Urinary bladder (tissue), 4 donors: Measurements from ENCODE around the gene MIOS. TPM values are rescaled to one million over a fixed set of nuclear protein-coding genes. Genes with fewer than 3 reads are reported as not detected.

ENCODE experiments used
- DNase-seq: peaks from one replicate; pipeline ENCODE4 v3.0.0-alpha.2; 2015; ENCODE audit errors: extremely low spot score
- H3K27ac ChIP-seq: one replicate; pipeline ENCODE4 v1.5.1; 2013; ENCODE audit warnings: low read depth, mild to moderate bottlenecking, moderate library complexity
- H3K36me3 ChIP-seq: one replicate; pipeline ENCODE4 v1.6.1; 2013; ENCODE audit warnings: mild to moderate bottlenecking, moderate library complexity; ENCODE audit not compliant: insufficient read depth
- H3K4me1 ChIP-seq: one replicate; pipeline ENCODE4 v1.6.1; 2013; ENCODE audit warnings: mild to moderate bottlenecking, moderate library complexity; ENCODE audit not compliant: insufficient read depth
- H3K4me3 ChIP-seq: one replicate; pipeline ENCODE4 v1.5.1; 2013; ENCODE audit warnings: low read depth, low read length
- WGBS: extraction: QIAGEN DNeasy Blood & Tissue Kit; methylation state at CpG from one replicate; pipeline ENCODE4 v1.1.7; 2013; 5-methylcytosine and 5-hydroxymethylcytosine counted together
- polyA plus RNA-seq: library from polyadenylated mRNA; stranded (reverse); fragments of 200-250 nt; gene quantifications from one replicate; pipeline ENCODE4 v1.2.3, GENCODE V29; 2013
- total RNA-seq: library from RNA; depleted of rRNA; stranded (reverse); fragments of >200 nt; gene quantifications from one replicate; pipeline ENCODE4 v1.2.3, GENCODE V29; 2014
- donor health status: healthy with polysubstance abuse.
- donor health status: healthy.

Gene MIOS
- total RNA-seq (66.3 TPM), polyA plus RNA-seq (18.0 TPM)

DNA sequence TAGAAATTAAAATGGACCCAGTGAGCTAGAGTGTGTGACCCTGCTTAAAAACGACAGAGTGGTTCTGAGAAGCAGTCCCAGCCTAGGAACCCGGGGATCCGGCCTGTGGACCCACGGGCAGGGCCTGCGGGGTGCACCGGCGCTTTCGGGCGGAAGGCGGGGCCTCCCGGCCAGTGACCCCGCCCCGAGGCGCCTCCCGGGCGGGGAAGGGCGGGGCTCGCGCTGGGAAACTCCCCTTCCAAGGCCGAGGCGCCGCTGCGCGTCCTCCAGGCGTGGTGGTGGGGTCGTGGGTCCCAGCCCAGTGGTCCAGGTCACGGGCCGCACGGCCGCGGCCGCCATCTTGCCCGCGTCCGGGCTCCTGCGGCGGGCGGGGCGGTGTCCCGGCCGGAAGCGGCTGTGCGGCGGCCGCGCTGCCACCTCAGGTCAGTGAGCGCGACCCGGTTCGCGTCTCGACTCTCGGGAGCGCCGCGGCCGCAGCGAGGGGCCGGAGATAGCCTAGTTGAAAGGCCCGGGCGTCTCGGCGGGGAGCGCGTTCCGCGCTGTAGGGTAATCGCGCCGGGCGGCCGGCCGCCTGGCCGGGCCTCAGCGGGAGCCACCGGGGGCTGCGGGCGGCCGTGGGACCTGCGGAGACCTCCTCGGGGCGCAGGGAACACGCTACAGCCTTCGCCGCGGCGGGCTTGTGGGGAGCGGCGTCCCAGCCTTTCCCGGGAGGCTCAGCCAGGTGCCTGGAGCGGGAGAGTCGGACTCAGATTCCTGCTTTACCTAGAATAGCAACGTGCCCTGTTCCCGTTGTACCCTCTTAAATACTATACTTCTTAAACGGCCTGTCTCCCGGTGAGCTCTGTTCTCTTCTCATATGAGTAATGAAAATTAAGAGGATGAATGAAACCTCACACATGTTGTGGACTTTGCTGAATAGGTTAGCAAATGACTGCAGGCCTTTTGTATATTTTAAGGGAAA is at the start of gene MIOS:
Gene MIOS (plus strand): TSS at position 234 of the 961 bp plus-strand sequence. CDS start 5,592 bp downstream, outside the sequence.
- Histone ChIP-seq H3K27ac (peak within 1 kb of the TSS; percentile 98), H3K36me3 (no peaks in the 10 kb centered on the region), H3K4me1 (no peaks in the 10 kb centered on the region), H3K4me3 (peak within 1 kb of the TSS; percentile 89)
- WGBS: under 1% methylated on average over 96 of the region's 96 CpGs
- DNase-seq: peak; percentile 37

DNA sequence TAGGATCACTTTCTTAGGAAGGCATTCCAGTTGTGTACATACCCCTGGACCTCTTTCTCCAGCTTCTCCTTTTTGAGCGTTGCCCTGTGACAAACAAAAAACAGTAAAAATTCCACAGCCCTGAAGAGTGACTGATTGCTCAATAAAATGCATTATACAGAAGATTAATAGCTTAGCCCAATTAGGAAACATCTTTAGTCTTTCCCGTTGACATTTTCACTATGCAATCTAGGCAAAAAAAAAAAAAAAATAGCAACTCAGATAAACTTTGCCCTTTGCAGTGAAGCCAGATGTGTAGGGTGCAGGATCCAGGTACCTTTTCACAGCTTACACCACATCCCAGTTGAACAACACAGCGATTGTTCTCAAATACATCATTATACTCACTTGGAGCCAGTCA is 48.9 kb upstream of the MIOS start:
- Histone ChIP-seq H3K36me3 (no peaks in the 10 kb centered on the region), H3K4me1 (no peaks in the 10 kb centered on the region)
- 22% methylated on average over 3 of the region's 3 CpGs for WGBS

DNA sequence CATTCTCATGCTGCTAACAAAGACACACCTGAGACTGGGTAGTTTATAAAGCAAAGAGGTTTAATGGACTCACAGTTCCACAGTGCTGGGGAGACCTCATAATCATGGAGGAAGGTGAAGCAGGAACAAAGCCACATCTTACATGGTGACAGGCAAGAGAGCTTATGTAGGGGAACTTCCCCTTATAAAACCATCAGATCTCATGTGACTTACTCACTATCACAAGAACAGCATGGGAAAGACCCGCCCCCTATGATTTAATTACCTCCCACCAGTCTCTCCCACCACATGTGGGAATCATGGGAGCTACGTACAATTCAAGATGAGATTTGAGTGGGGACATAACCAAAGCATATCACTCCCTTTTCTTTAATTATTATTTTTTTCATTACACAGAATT is 47.6 kb upstream of the MIOS start:
- no peak overlapping the region for H3K27ac ChIP-seq
- no peak overlapping the region for H3K4me3 ChIP-seq
- WGBS: 85% methylated on average over 2 of the region's 2 CpGs
- no peaks in the 10 kb centered on the region for H3K4me1 ChIP-seq
- no peak for DNase-seq
- no peaks in the 10 kb centered on the region for H3K36me3 ChIP-seq

More for the DNA sequence above, 48.9 kb upstream of the MIOS start:
- Histone ChIP-seq H3K27ac (no peak overlapping the region), H3K4me3 (no peak overlapping the region)
- no peak for DNase-seq

DNA sequence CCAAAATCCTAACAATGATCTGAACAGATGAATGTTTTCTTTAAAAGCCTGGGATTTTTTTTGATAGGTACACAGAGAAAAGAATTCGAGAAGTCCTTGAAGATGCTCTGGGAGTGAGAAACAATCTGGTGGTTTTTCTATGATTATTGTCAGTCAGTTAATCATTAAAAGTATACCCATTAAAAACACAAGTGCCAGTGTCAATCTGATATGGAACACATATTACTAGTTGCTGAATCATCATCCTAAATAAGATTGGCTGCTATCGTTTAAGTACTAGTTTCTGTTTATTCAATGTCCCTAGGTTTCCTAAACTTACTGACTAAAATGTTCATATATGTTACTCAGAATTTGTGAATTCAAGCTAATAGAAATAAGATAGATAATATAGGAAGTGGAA is 47.2 kb upstream of the MIOS start:
- H3K36me3 ChIP-seq: no peaks in the 10 kb centered on the region
- no peak overlapping the region for H3K4me3 ChIP-seq
- H3K4me1 ChIP-seq: no peaks in the 10 kb centered on the region
- DNase-seq: no peak
- 70% methylated on average over 2 of the region's 2 CpGs for WGBS
- no peak overlapping the region for H3K27ac ChIP-seq

DNA sequence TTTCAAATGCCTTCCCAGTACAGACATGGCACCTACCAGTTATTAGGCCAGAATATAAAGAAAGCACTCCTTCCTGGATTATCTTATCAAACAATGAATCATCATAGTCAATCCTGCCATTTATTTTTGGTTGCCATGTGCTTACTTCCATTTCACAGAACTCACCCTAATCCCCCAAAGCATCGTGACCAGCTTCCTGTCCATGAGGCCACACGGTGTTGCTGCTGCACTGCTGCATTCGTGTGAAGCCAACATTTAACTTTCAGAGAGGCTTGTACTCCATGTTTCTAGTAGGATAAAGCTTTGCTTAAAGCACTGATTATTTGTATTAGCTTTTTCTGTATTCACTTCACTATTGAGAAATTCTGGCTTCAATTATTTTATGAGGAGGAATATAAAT is 45.4 kb upstream of the MIOS start:
- no peak overlapping the region for H3K4me3 ChIP-seq
- no peaks in the 10 kb centered on the region for H3K4me1 ChIP-seq
- H3K36me3 ChIP-seq: no peaks in the 10 kb centered on the region
- no peak for DNase-seq
- WGBS: 30% methylated on average over 3 of the region's 3 CpGs
- H3K27ac ChIP-seq: no peak overlapping the region

DNA sequence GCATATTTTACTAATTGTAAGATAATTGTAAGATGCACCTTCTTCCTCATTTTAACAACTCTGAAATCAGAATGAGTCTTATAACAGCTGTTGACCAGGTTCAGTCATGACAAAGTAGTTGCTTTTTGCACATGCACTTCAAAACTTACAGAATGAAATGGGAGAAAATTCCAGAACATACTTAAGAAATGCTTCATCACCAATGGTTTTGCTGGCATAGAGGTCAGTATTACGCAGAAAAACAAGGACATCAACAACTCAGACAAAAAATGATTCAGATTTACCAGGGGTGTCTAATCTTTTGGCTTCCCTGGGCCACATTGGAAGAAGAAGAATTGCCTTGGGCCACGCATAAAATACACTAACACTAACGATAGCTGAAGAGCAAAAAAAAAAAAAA is 44.3 kb upstream of the MIOS start:
- H3K36me3 ChIP-seq: no peaks in the 10 kb centered on the region
- no peak overlapping the region for H3K27ac ChIP-seq
- 82% methylated on average over 3 of the region's 3 CpGs for WGBS
- no peak for DNase-seq
- H3K4me3 ChIP-seq: no peak overlapping the region
- H3K4me1 ChIP-seq: no peaks in the 10 kb centered on the region

DNA sequence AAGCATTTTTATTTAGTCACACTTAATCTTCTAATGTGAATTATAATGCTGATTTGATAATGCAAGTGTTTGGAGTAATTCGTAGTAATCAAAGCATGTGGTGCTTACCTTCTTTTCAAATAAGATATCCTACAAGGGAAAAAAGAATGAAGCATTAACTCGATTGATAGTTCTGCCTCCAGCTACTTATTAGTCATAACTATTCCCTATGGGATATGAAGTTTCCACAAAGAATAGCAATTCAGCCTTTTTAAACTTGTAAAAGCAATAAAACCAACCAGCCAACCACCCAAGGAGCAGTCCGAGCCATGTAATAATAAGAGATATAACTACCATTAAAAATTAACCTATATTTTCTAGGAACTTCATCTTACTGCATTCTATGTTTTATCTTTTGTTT is 42.6 kb upstream of the MIOS start:
- no peak overlapping the region for H3K27ac ChIP-seq
- whole genome bisulfite sequencing: 68% methylated on average over 3 of the region's 3 CpGs
- no peaks in the 10 kb centered on the region for H3K36me3 ChIP-seq
- H3K4me3 ChIP-seq: no peak overlapping the region
- no peak for DNase-seq
- no peaks in the 10 kb centered on the region for H3K4me1 ChIP-seq

DNA sequence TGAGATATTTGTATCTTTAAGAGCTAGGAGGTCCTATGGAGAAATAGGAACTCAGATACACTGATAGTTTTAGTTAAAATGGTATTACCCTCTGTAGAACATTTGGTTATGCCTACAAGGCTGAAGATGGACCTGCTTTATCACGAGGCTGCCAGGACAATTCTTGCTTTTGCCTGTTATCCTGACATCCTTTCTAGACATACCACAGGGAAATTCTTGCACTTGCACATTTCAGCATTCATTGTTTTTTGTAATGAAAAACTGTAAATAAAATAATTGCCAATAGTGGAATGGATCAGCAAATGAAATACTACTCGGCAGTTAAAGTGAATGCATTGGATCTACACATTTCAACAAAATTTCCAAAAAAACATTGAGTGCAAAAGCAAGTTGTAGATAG is 40.7 kb upstream of the MIOS start:
- no peaks in the 10 kb centered on the region for H3K4me1 ChIP-seq
- 95% methylated on average over 2 of the region's 2 CpGs for WGBS
- H3K4me3 ChIP-seq: no peak overlapping the region
- no peak overlapping the region for H3K27ac ChIP-seq
- no peak for DNase-seq
- no peaks in the 10 kb centered on the region for H3K36me3 ChIP-seq

DNA sequence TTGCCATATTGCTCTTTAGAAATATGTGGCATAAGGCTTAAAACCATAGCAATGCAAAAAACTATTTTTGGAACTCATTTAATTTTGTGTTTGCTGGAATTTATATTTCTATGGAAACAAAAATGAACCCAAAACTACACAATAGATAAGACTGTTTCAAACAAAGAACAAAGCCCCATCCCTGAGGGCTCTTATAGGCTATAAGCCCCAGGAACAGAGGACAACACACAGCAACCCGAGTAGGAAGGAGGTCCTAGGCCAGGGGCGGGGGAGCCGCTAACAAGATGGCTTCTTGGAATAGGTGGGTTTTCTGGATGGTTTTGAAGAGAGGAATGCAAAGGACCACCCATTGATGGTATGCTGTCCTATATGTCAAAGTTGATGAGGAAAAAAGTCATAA is 39.6 kb upstream of the MIOS start:
- DNase-seq: no peak
- Histone ChIP-seq H3K4me1 (no peaks in the 10 kb centered on the region), H3K36me3 (no peaks in the 10 kb centered on the region), H3K27ac (no peak overlapping the region), H3K4me3 (no peak overlapping the region)
- WGBS: 82% methylated on average over 3 of the region's 3 CpGs

DNA sequence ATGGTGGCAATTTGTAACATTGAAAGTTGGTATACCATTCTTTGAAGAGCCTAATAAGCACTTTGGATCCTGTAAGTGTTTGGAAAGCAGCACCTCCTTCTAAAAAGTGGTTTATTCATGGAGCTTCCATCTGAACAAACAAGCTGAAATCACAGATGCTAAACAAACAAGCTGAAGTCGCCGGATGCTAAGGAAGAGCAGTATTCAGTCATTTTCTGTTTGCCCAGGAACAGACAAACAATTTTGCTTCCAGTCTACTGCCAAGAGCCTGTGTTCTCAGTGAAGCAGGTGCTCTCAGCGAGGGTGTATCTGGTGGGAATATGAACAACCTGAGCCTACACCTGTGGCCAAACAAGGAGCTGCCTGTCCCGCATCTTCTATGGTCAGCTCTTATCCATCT is 37.4 kb upstream of the MIOS start:
- H3K4me3 ChIP-seq: no peak overlapping the region
- no peak for DNase-seq
- no peak overlapping the region for H3K27ac ChIP-seq
- no peaks in the 10 kb centered on the region for H3K4me1 ChIP-seq
- 85% methylated on average over 4 of the region's 4 CpGs for WGBS
- no peaks in the 10 kb centered on the region for H3K36me3 ChIP-seq

DNA sequence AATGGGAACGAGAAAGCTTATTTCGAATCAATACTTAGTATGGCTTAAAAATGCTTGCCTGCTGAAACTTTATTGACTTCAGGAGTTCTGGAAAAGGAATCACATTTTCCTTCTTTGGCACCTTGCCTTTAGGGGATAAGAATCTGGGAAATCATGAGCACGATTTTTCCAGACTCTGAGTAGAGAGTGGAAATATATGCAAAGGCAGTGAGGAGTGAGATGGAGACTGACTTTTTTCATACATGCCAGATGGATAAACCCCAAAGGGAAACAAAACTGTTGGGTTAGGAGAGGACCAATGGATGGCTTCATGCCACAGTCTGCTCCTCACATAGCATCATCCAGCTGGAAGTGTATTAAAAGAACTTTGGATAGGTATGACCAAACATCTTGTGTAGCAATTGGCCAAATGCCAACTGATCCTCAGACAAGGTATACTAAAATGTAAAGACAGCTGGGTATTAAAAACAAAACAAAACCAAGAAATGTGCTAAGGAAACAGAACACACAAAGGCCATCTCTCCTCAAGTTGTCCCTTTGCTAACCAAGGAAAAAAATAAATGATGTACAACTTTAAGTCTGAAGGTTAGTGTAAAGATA is 32.8 kb upstream of the MIOS start:
- Histone ChIP-seq H3K4me3 (no peak overlapping the region), H3K4me1 (no peaks in the 10 kb centered on the region), H3K27ac (no peak overlapping the region), H3K36me3 (no peaks in the 10 kb centered on the region)
- 71% methylated on average over 3 of the region's 3 CpGs for WGBS
- DNase-seq: no peak

DNA sequence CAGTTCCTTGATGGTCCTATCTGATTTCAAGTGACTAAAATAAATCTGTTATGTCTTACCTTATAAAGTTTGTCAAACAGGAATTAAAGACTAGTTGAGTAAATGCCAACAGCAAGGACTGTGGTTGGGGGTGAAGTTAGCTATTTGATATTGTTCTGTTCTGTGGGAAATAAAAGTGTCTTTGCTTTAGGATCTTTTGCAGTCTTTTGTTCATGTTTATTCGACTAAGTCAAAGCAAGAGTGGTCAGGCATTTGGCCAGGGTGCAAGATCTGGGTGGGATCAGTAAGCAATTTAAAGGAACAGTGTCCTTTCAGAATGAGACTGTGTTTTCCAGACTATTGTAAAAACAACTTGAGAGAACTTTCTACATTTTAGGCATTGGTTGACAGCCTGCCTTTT is 31.0 kb upstream of the MIOS start, which contains the start of gene COL28A1:
Gene COL28A1 (minus strand): TSS at position 183 of the 400 bp plus-strand sequence. CDS start 2,998 bp downstream, outside the sequence.
- no peak for DNase-seq
- Histone ChIP-seq H3K4me1 (no peaks in the 10 kb centered on the region), H3K4me3 (no peak within 1 kb of the TSS), H3K36me3 (no peaks in the 10 kb centered on the region), H3K27ac (no peak within 1 kb of the TSS)
- WGBS: 9% methylated on average over 1 of the region's 1 CpG

DNA sequence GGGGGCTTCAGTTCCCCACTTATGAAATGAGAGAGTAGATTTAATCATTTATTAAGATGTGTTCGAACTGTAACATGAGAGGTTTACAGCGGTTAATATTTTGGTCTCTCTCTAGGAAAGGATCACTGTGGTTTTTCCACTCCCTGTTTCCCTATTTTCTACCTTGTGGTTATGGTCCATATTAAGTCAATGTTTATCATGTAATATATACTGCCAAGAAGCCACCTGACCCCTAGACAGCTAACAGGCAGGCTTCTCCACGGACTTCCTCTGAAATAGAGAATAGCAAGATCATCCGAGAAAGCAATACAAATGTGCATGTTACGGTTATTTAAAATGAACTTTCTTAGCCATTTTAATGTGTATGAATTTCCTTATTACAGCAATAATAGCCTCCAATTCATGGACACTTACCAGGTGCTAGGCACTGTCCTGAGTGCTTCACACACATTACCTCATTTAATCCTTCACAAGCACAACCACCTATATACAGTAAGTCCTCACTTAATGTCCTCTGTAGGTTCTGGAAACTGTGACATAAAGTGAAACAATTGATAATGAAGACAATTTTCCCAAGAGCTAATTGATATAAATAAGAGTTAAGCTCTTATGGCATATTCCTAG is 30.2 kb upstream of the MIOS start:
- WGBS: 75% methylated on average over 5 of the region's 5 CpGs
- no peak for DNase-seq
- H3K36me3 ChIP-seq: no peaks in the 10 kb centered on the region
- no peak overlapping the region for H3K4me3 ChIP-seq
- H3K27ac ChIP-seq: no peak overlapping the region
- H3K4me1 ChIP-seq: no peaks in the 10 kb centered on the region

DNA sequence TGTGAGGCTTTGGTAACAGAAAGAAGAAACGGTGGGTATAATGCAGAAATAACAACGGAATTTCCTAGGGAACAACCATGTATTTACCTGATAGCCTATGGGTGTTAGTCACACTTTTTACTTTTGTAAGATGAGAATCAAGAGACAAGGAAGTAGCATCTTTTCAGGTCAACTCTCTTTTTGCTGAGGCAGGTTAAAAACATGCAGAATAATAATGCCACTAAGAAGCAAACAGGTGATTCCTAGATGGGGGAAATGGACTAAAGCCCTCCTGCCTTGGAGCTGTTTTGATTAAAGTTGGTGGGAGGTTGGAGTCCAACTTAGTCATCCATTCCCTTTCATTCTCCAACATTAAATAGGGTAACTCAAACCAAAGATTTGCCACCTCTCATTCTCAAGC is 29.0 kb upstream of the MIOS start:
- no peak overlapping the region for H3K27ac ChIP-seq
- no peak for DNase-seq
- WGBS: 88% methylated on average over 2 of the region's 2 CpGs
- no peak overlapping the region for H3K4me3 ChIP-seq
- H3K4me1 ChIP-seq: no peaks in the 10 kb centered on the region
- no peaks in the 10 kb centered on the region for H3K36me3 ChIP-seq
